NCI-H748 (cell line): ENCODE measurements around the gene PHGDH.
A peak's percentile ranks its signal among the peaks of the same experiment; 100 is the strongest.

Experiments
- DNase-seq: peaks from one replicate; lab custom pipeline; 2025; ENCODE audit not compliant: unreplicated experiment; lab: John Stamatoyannopoulos, UW

PHGDH gene

GRCh38 chr1:119752592-119752991 is 40.9 kb downstream of the PHGDH start:
- DNase-seq, result no peak

- no peak for DNase-seq
These were observed 46.9 kb downstream of the PHGDH start for GRCh38 chr1:119758584-119758983.

GRCh38 chr1:119762409-119762808 is 50.7 kb downstream of the PHGDH start:
- no peak for DNase-seq

- DNase-seq, result no peak
These were observed 51.2 kb downstream of the PHGDH start for GRCh38 chr1:119762953-119763352.

- DNase-seq, result no peak
These were observed 52.5 kb downstream of the PHGDH start for GRCh38 chr1:119764220-119764619.

- DNase-seq, result no peak
These were observed 54.6 kb downstream of the PHGDH start for GRCh38 chr1:119766374-119766794.

- DNase-seq, result peak; percentile 5
These were observed 55.8 kb downstream of the PHGDH start for GRCh38 chr1:119767486-119767885.

- no peak for DNase-seq
These were observed 57.0 kb downstream of the PHGDH start, which contains the start of gene HMGCS2 for GRCh38 chr1:119768778-119769177. Gene HMGCS2 (minus strand): TSS chr1:119768905. CDS start chr1:119768844, 61 bp downstream.

GRCh38 chr1:119771016-119771415 is 59.3 kb downstream of the PHGDH start:
- peak; percentile 8 for DNase-seq

- no peak for DNase-seq
These were observed 60.0 kb downstream of the PHGDH start for GRCh38 chr1:119771770-119772169.

- DNase-seq, result no peak
These were observed 60.6 kb downstream of the PHGDH start for GRCh38 chr1:119772298-119772697.

GRCh38 chr1:119773711-119774241 is 62.0 kb downstream of the PHGDH start:
- peak; percentile 41 for DNase-seq

- no peak for DNase-seq
These were observed 63.2 kb downstream of the PHGDH start for GRCh38 chr1:119774746-119775490.

GRCh38 chr1:119778359-119778758 is 66.6 kb downstream of the PHGDH start:
- no peak for DNase-seq

- DNase-seq, result no peak
These were observed 67.3 kb downstream of the PHGDH start for GRCh38 chr1:119778886-119779560.

GRCh38 chr1:119779869-119780356 is 68.2 kb downstream of the PHGDH start:
- peak; percentile 79 for DNase-seq

GRCh38 chr1:119781434-119782210 is 69.9 kb downstream of the PHGDH start:
- DNase-seq, result no peak

- DNase-seq, result no peak
These were observed 71.0 kb downstream of the PHGDH start for GRCh38 chr1:119782631-119783325.

GRCh38 chr1:119783354-119784185 is 71.8 kb downstream of the PHGDH start:
- no peak for DNase-seq
